Measurements from ENCODE around the gene TSHZ2. TPM values are rescaled to one million over a fixed set of nuclear protein-coding genes. Genes with fewer than 3 reads are reported as not detected.
"Not testable (repeated sequence)": the region's sequence is repeated elsewhere in the genome, so short reads cannot be mapped to it uniquely, and the experiment has no call there.

The TSHZ2 gene
- total and polyA plus RNA-seq, 2 donors = 6.5 to 35.0 TPM

GRCh38 chr20:53439616-53440015, 467.5 kb downstream of the TSHZ2 start:
- Histone ChIP-seq H3K36me3 (ENCODE audit: insufficient read depth) (no peaks in the 10 kb centered on the region), H3K4me3 (ENCODE audit: low read depth, low read length) (no peak overlapping the region), H3K4me1 (ENCODE audit: insufficient read depth) (no peaks in the 10 kb centered on the region), H3K27ac (ENCODE audit: low read depth) (no peak overlapping the region)
- DNase-seq (ENCODE audit: extremely low spot score) = no peak
- 48% methylated on average over 2 of the region's 2 CpGs for WGBS

- peak; percentile 28 for DNase-seq (ENCODE audit: extremely low spot score)
- WGBS = 38% methylated on average over 9 of the region's 9 CpGs
- no peak overlapping the region for H3K27ac ChIP-seq (ENCODE audit: low read depth)
- no peaks in the 10 kb centered on the region for H3K4me1 ChIP-seq (ENCODE audit: insufficient read depth)
- H3K36me3 ChIP-seq (ENCODE audit: insufficient read depth) = no peaks in the 10 kb centered on the region
- H3K4me3 ChIP-seq (ENCODE audit: low read depth, low read length) = no peak overlapping the region
Measured at GRCh38 chr20:53444401-53445149, 472.4 kb downstream of the TSHZ2 start.

GRCh38 chr20:53445321-53445731, 473.2 kb downstream of the TSHZ2 start:
- DNase-seq (ENCODE audit: extremely low spot score) = no peak
- H3K27ac ChIP-seq (ENCODE audit: low read depth) = no peak overlapping the region
- H3K36me3 ChIP-seq (ENCODE audit: insufficient read depth) = no peaks in the 10 kb centered on the region
- 33% methylated on average over 6 of the region's 6 CpGs for WGBS
- no peak overlapping the region for H3K4me3 ChIP-seq (ENCODE audit: low read depth, low read length)
- H3K4me1 ChIP-seq (ENCODE audit: insufficient read depth) = no peaks in the 10 kb centered on the region

GRCh38 chr20:53445932-53446331, 473.8 kb downstream of the TSHZ2 start:
- H3K4me3 ChIP-seq (ENCODE audit: low read depth, low read length) = no peak overlapping the region
- 81% methylated on average over 7 of the region's 7 CpGs for WGBS

GRCh38 chr20:53447316-53447715, 475.2 kb downstream of the TSHZ2 start:
- H3K27ac ChIP-seq (ENCODE audit: low read depth) = no peak overlapping the region
- DNase-seq (ENCODE audit: extremely low spot score) = no peak
- 80% methylated on average over 3 of the region's 3 CpGs for WGBS
- H3K36me3 ChIP-seq (ENCODE audit: insufficient read depth) = no peaks in the 10 kb centered on the region
- no peak overlapping the region for H3K4me3 ChIP-seq (ENCODE audit: low read depth, low read length)
- H3K4me1 ChIP-seq (ENCODE audit: insufficient read depth) = no peaks in the 10 kb centered on the region

More at GRCh38 chr20:53445932-53446331, 473.8 kb downstream of the TSHZ2 start:
- no peak for DNase-seq (ENCODE audit: extremely low spot score)
- no peak overlapping the region for H3K27ac ChIP-seq (ENCODE audit: low read depth)
- no peaks in the 10 kb centered on the region for H3K36me3 ChIP-seq (ENCODE audit: insufficient read depth)
- no peaks in the 10 kb centered on the region for H3K4me1 ChIP-seq (ENCODE audit: insufficient read depth)

GRCh38 chr20:53448426-53448825, 476.3 kb downstream of the TSHZ2 start:
- WGBS = 87% methylated on average over 1 of the region's 1 CpG
- Histone ChIP-seq H3K36me3 (ENCODE audit: insufficient read depth) (no peaks in the 10 kb centered on the region), H3K4me3 (ENCODE audit: low read depth, low read length) (no peak overlapping the region), H3K27ac (ENCODE audit: low read depth) (no peak overlapping the region), H3K4me1 (ENCODE audit: insufficient read depth) (no peaks in the 10 kb centered on the region)
- no peak for DNase-seq (ENCODE audit: extremely low spot score)

GRCh38 chr20:53448875-53449274, 476.7 kb downstream of the TSHZ2 start:
- Histone ChIP-seq H3K4me1 (ENCODE audit: insufficient read depth) (no peaks in the 10 kb centered on the region), H3K4me3 (ENCODE audit: low read depth, low read length) (no peak overlapping the region), H3K36me3 (ENCODE audit: insufficient read depth) (no peaks in the 10 kb centered on the region), H3K27ac (ENCODE audit: low read depth) (no peak overlapping the region)
- no peak for DNase-seq (ENCODE audit: extremely low spot score)

- DNase-seq (ENCODE audit: extremely low spot score) = no peak
- WGBS = 95% methylated on average over 4 of the region's 4 CpGs
- Histone ChIP-seq H3K4me3 (ENCODE audit: low read depth, low read length) (no peak overlapping the region), H3K27ac (ENCODE audit: low read depth) (no peak overlapping the region), H3K36me3 (ENCODE audit: insufficient read depth) (no peaks in the 10 kb centered on the region), H3K4me1 (ENCODE audit: insufficient read depth) (no peaks in the 10 kb centered on the region)
Measured at GRCh38 chr20:53453076-53453475, 480.9 kb downstream of the TSHZ2 start.

GRCh38 chr20:53454675-53455276, 482.6 kb downstream of the TSHZ2 start:
- WGBS = 95% methylated on average over 6 of the region's 6 CpGs

GRCh38 chr20:53463101-53463972, 491.2 kb downstream of the TSHZ2 start:
- H3K27ac ChIP-seq (ENCODE audit: low read depth) = no peak overlapping the region
- DNase-seq (ENCODE audit: extremely low spot score) = no peak
- H3K4me1 ChIP-seq (ENCODE audit: insufficient read depth) = no peaks in the 10 kb centered on the region
- 91% methylated on average over 6 of the region's 6 CpGs for WGBS
- no peak overlapping the region for H3K4me3 ChIP-seq (ENCODE audit: low read depth, low read length)
- H3K36me3 ChIP-seq (ENCODE audit: insufficient read depth) = no peaks in the 10 kb centered on the region

More at GRCh38 chr20:53454675-53455276, 482.6 kb downstream of the TSHZ2 start:
- Histone ChIP-seq H3K36me3 (ENCODE audit: insufficient read depth) (no peaks in the 10 kb centered on the region), H3K4me3 (ENCODE audit: low read depth, low read length) (no peak overlapping the region), H3K27ac (ENCODE audit: low read depth) (no peak overlapping the region), H3K4me1 (ENCODE audit: insufficient read depth) (no peaks in the 10 kb centered on the region)
- DNase-seq (ENCODE audit: extremely low spot score) = no peak

GRCh38 chr20:53466279-53466678, 494.1 kb downstream of the TSHZ2 start:
- Histone ChIP-seq H3K4me1 (ENCODE audit: insufficient read depth) (no peaks in the 10 kb centered on the region), H3K4me3 (ENCODE audit: low read depth, low read length) (no peak overlapping the region), H3K27ac (ENCODE audit: low read depth) (no peak overlapping the region), H3K36me3 (ENCODE audit: insufficient read depth) (no peaks in the 10 kb centered on the region)
- DNase-seq (ENCODE audit: extremely low spot score) = no peak
- 62% methylated on average over 4 of the region's 4 CpGs for WGBS

GRCh38 chr20:53468587-53468986, 496.4 kb downstream of the TSHZ2 start:
- Histone ChIP-seq H3K4me1 (ENCODE audit: insufficient read depth) (no peaks in the 10 kb centered on the region), H3K36me3 (ENCODE audit: insufficient read depth) (no peaks in the 10 kb centered on the region), H3K27ac (ENCODE audit: low read depth) (no peak overlapping the region), H3K4me3 (ENCODE audit: low read depth, low read length) (no peak overlapping the region)
- WGBS = 70% methylated on average over 5 of the region's 5 CpGs
- no peak for DNase-seq (ENCODE audit: extremely low spot score)

GRCh38 chr20:53472859-53473258, 500.7 kb downstream of the TSHZ2 start:
- not testable (repeated sequence) for H3K4me3 ChIP-seq (ENCODE audit: low read depth, low read length); H3K4me1 ChIP-seq (ENCODE audit: insufficient read depth); H3K36me3 ChIP-seq (ENCODE audit: insufficient read depth); DNase-seq (ENCODE audit: extremely low spot score); H3K27ac ChIP-seq (ENCODE audit: low read depth)
- 93% methylated on average over 17 of the region's 18 CpGs for WGBS

- Histone ChIP-seq H3K4me1 (ENCODE audit: insufficient read depth) (no peaks in the 10 kb centered on the region), H3K36me3 (ENCODE audit: insufficient read depth) (no peaks in the 10 kb centered on the region), H3K4me3 (ENCODE audit: low read depth, low read length) (no peak overlapping the region), H3K27ac (ENCODE audit: low read depth) (no peak overlapping the region)
- 91% methylated on average over 2 of the region's 2 CpGs for WGBS
- DNase-seq (ENCODE audit: extremely low spot score) = no peak
Measured at GRCh38 chr20:53480913-53481312, 508.8 kb downstream of the TSHZ2 start.
